HuH-7 (cell line): ENCODE measurements around the gene PML.

Experiments used
- DNase-seq: peaks from one replicate; pipeline ENCODE4 v3.0.0; 2011; ENCODE audit warnings: low spot score

PML gene

GRCh38 chr15:73985101-73985873 lies 9.2 kb upstream of the PML start:
- no peak for DNase-seq

- DNase-seq = no peak
Observed at GRCh38 chr15:73986055-73986775, 8.3 kb upstream of the PML start.

GRCh38 chr15:73986776-73987056 lies 7.8 kb upstream of the PML start:
- no peak for DNase-seq

DNA sequence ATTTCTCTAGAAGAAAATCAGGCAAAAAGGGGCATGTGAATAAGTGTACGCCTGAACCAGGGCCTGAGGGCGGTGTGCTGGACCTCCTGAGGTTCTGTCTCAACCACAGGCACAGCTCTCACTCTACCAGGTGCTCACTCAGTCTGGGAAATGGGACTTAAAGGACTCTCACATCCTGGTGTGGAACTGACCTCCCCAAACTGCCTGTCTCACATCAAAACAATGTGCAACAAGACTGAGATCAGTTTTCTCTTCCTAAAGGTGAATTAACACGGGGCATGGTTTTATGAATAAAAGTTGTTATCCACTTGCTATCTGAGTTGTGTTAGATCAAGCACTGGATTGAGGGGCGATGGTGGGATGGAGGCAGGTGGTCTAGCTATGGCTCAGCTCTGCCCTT lies 7.3 kb upstream of the PML start:
- DNase-seq = no peak

DNA sequence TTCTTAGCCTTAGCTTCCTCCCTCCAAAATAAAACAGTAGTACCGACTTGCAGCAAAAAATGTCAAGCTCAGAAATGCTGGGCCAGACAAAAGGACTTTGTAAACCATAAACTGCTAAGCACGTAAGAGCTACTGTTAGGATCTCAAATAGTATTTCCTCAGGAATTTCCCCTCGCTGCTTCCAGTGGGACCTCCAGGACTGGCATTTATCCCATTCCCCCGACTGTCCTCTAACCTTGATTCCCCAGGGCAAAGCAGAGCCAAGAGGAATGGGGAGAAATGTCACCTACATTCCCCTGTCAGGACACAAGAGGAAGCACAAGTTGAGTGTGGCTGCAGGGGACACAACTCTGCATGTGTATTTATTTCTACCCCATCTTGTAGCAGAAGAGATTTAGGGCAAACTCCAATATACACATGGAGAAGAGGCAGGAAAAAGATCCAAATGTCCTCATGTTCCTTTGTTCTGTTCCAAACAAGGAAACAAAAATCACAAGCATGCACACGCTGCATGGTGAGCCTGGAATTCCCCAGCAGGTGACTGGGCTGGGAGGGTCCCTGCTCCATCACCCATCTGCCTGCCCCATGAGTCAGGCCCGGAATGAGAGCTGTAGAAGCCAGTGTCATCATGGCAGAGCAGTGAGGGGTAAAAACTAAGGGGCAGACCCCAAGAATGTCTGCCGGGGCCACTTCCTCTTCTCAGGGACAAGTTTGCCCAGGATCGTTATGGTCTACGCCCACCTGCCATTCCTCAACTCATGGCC lies 6.7 kb upstream of the PML start:
- no peak for DNase-seq

DNA sequence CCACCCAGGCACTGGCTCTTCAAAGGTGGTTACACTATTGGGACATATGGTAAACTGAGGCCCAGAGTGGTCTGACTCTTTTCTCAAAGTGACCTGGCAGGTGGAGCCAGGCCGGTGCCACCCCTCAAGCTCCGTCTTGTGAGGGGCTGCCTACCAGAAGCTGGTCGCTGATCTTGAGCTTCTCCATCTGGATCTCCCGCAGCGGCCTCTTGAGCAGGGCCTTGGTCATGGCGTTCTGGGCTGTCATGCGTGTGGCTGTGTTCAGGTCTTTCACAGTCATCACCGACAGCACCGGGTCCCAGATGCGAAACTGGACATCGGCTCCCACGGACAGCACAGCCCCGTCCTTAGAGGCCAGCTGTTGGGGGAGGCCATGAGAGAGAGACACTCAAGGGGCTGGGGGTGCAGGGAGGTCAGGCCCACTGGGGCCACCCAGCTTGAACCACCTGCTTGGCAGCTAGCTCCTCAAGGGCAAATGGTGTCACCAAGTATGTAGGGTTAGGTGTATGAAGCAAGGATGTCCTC lies 6.0 kb upstream of the PML start:
- DNase-seq = no peak

DNA sequence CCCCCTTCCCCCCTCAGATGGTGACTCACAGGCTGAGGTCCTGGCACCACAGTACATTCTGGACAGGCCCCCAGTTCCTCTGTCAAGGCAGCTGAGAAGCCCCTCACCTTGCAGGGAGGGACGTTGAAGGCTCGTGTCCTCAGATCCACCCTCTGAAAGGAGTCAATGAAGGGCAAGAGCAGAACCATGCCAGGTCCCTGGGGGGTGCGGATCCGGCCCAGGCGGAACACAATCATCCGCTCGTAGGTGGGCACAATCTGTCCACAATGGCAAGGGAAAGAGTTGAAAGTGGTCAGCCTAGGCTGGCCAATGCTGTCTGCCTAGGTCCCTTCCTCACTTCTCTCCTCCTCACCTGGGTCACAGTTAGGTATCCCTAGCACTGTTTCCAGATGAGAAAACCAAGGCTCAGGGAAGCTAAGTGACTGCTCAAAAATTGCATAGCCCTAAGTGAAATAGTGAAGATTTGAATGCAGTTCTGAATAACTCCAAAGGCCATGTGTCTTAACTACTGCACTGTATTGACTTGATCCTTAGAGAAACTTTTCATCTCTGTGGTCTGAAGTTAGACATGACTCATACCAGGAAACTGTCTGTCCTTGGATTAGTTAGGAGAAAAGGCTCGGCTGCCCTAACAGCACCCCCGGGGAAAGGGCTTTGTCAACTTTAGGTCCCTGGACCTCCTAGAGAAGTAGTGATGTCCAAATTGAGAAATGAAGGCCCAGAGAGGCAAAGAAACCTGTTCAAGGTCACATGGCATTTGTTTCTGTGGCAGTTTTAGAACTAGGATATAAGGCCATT lies 5.3 kb upstream of the PML start:
- DNase-seq = no peak

- DNase-seq = no peak
Observed at GRCh38 chr15:73990250-73991005, 4.1 kb upstream of the PML start.

GRCh38 chr15:73991260-73991659 lies 3.3 kb upstream of the PML start:
- no peak for DNase-seq

DNA sequence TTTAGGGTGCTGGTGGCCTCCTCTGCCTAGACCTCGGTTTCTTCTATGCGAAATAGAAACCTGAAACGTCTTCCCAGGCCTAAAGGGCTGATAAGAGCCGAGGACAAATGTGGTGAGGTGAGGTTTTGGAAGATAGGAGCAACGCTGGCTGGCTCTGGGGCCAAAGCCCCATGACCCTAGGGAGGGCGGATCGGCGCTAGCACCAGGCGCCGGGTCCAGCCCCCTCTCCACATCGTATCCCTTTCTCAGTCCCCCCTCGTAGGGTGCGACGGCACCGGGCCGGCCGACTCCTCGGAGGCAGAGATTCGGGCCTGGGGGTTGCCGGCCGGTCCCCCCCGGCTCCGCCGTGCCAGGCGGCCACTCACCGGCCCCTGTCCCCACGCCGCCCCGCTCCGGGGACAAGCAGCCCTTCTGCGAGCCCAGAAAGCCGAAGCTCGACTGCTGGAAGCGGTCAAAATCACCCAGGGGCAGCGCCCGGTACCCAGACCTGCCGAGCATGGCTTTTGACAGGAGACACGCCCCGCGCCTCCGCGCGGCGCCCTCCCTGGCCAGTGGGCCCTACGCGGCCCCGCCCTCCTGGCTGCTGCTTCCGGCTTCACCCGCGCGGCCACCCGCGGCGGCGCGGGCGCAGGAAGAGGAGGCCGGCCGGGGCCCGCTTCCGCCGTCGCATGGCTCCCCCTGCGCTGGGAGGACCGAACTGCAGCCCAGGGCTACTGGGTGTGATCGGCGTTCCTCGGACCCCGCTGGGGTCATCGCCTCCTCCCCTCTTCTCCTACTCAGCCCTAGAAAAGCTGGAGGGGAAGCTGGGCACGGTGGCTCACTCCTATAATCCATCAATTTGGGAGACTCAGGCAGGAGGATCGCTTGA lies 2.6 kb upstream of the PML start, which contains the start of gene STOML1:
Gene STOML1, minus strand, starts transcription at position 570 of the 868 bp plus-strand sequence. Its CDS starts 72 bp downstream, at position 498.
- peak; percentile 98 for DNase-seq

DNA sequence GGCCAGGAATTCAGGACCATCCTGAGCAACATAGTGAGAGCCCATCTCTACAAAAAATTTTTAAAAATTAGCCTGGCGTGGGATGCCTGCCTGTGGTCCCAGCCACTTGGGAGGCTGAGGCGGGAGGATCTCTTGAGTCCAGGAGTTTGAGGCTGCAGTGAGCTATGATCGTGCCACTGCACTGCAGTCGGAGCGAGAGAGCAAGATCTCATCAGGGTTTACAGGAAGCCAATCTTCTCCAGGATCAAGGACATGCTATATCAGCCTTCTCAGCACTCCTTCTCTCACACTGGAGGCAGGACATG lies 2.0 kb upstream of the PML start:
- DNase-seq = no peak

GRCh38 chr15:73993211-73993994 lies 1.1 kb upstream of the PML start:
- no peak for DNase-seq

GRCh38 chr15:73994912-73995622 lies 551 bp downstream of the PML start:
- DNase-seq = peak; percentile 26

- DNase-seq = no peak
Observed at GRCh38 chr15:73996267-73996666, 1.8 kb downstream of the PML start.

- DNase-seq = no peak
Observed at GRCh38 chr15:73996939-73997338, 2.4 kb downstream of the PML start.

- no peak for DNase-seq
Observed at GRCh38 chr15:73997986-73998385, 3.5 kb downstream of the PML start.

DNA sequence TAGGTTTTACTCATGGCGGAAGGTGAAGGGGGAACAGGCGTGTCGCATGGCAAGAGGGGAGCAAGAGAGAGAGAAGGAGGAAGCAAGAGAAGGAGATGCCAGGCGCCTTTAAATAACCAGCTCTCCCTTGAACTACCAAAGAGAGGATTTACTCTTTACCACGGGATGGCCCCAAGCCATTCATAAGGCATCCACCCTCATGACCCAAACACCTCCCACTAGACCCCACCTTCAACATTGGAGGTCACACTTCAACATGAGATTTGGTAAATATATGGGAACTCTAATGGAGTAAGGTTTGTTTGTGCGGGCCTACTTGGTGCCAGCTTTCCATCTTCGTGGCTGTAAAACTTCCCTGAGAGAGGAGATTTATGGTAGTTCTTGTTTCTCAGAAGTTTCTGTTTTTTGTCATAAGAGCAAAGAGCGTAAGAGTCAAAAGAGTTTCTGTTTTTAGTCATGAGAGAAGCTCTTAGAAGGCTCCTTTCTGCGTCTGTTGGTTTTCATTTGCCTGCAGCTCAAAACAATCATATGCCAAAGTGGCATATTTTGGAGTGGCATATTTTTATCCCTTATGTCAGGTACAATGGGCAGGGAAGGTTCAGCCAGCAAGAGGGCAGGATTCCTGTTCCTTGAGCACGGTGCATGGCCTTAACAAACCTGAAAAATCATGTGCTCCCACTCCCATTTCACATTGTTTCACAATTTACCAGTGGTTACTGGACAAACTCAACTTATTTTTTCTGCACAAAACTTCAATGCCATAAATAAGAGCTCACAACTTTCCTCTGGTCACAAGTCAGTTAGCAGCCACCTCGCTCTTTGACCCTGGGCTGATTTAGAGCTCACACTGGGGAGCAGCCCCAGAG lies 12.5 kb downstream of the PML start:
- DNase-seq = no peak

DNA sequence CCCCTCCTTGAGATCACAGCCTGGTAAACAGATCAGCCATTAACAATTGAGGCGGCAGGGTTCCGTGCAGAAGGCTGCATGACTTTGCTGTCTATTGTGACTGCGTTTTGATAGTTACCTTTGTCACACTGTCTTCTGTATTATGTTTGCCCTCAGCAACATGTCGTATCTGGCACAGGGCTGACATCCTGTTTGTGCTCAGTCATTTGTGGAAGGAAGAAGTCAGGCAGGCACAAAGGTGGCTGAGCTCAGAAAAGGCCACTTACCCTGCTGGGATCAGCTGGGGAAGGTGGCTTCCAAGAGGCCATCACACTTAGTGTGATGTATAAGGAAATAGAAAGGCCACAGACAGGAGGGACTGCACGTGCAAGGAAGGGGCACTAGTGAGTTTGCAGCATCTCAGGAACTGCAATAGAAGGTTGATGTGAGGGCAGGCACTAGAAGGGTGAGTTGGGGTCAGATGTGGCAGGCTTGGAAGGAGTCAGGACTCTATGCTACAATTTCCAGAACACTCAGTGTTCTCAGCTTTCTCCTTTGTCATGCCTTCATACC lies 13.4 kb downstream of the PML start:
- no peak for DNase-seq
